Mesangial cell (primary cell): ENCODE measurements around the gene CKLF. TPM values are rescaled to one million over a fixed set of nuclear protein-coding genes. Genes with fewer than 3 reads are reported as not detected.

ENCODE experiments used
- total RNA-seq: library from RNA; depleted of rRNA; stranded (reverse); fragments of >200 nt; gene quantifications from 2 replicates; pipeline ENCODE4 v1.2.3, GENCODE V29; 2015

The CKLF gene
- 59.6 and 76.6 TPM in 2 replicates for total RNA-seq

GRCh38 chr16:66552286-66553177 is at the start of gene CKLF:
Gene CKLF (plus strand): TSS chr16:66552576. CDS start chr16:66552716, 140 bp downstream.

GRCh38 chr16:66549284-66550131 is 2.9 kb upstream of the CKLF start, which contains the start of gene TK2:
Gene TK2 (minus strand): TSS chr16:66550122. CDS start chr16:66550061, 61 bp downstream.

GRCh38 chr16:66566051-66566901 is 13.9 kb downstream of the CKLF start, which contains the start of gene CMTM1:
Gene CMTM1 (plus strand): TSS chr16:66566439. CDS start chr16:66566514, 75 bp downstream.

GRCh38 chr16:66578651-66579531 is 26.5 kb downstream of the CKLF start, which contains the start of gene CMTM2:
Gene CMTM2 (plus strand): TSS chr16:66579463. CDS start chr16:66579608, 145 bp downstream.

GRCh38 chr16:66604376-66605176 is 52.2 kb downstream of the CKLF start, which contains the start of gene CMTM3:
Gene CMTM3 (plus strand): TSS chr16:66604704. CDS start chr16:66604806, 102 bp downstream.

Other genes with a start within 250 kb of the CKLF start
- 0.33 TPM in 1 of 2 replicates, not detected in the other for gene CDH5, start 185.9 kb upstream of the CKLF start, total RNA-seq
- gene BEAN1, start 125.3 kb upstream of the CKLF start, total RNA-seq = 0.81 and 4.3 TPM in 2 replicates
- gene TK2, start 2.5 kb upstream of the CKLF start, total RNA-seq = 9.8 and 25.6 TPM in 2 replicates
- gene CMTM1, start 13.9 kb downstream of the CKLF start, total RNA-seq = 0.89 and 2.0 TPM in 2 replicates
- gene CMTM2, start 26.9 kb downstream of the CKLF start, total RNA-seq = 0.13 and 1.3 TPM in 2 replicates
- 98.7 and 157 TPM in 2 replicates for gene CMTM3, start 52.1 kb downstream of the CKLF start, total RNA-seq
- gene CMTM4, start 144.2 kb downstream of the CKLF start, total RNA-seq = 17.3 and 46.8 TPM in 2 replicates
- 53.8 and 54.1 TPM in 2 replicates for gene DYNC1LI2, start 199.0 kb downstream of the CKLF start, total RNA-seq
- not detected in 2 replicates for gene TERB1, start 249.0 kb downstream of the CKLF start, total RNA-seq